SJSA1 (cell line): ENCODE results near the gene PUM1. TPM values are rescaled to one million over a fixed set of nuclear protein-coding genes. Genes with fewer than 3 reads are reported as not detected.
A peak's percentile ranks its signal among the peaks of the same experiment; 100 is the strongest.

Source experiments
- DNase-seq, 2 experiments: peaks; one replicate each; pipeline ENCODE4 v3.0.0-alpha.2; 2015 to 2020; ENCODE audit warnings: low spot score in 2 of 2, low read depth in 1 of 2
- H3K27ac ChIP-seq: fragments of 250-450 bp; sonication (Bioruptor Pico); 2 replicates; pipeline ENCODE4 v1.5.1; 2020; ENCODE audit warnings: mild to moderate bottlenecking, moderate library complexity
- H3K27me3 ChIP-seq: fragments of 250-450 bp; sonication (Bioruptor Pico); replicated peaks from 2 replicates; pipeline ENCODE4 v1.5.1; 2020; ENCODE audit warnings: mild to moderate bottlenecking, moderate library complexity
- H3K36me3 ChIP-seq: fragments of 250-450 bp; sonication (Bioruptor Pico); 2 replicates; pipeline ENCODE4 v1.5.1; 2020; ENCODE audit warnings: mild to moderate bottlenecking
- H3K4me1 ChIP-seq: fragments of 250-450 bp; sonication (Bioruptor Pico); replicated peaks from 2 replicates; pipeline ENCODE4 v1.6.1; 2021; ENCODE audit warnings: mild to moderate bottlenecking
- H3K4me3 ChIP-seq: fragments of 250-450 bp; sonication (Bioruptor Pico); 2 replicates; pipeline ENCODE4 v1.5.1; 2020; ENCODE audit warnings: mild to moderate bottlenecking
- H3K9me3 ChIP-seq: fragments of 250-450 bp; sonication (Bioruptor Pico); replicated peaks from 2 replicates; pipeline ENCODE4 v1.5.1; 2020; ENCODE audit warnings: mild to moderate bottlenecking
- total RNA-seq: library from RNA; depleted of rRNA; stranded (reverse); fragments of >200 nt; shearing (Covaris generic); gene quantifications from 2 replicates; pipeline ENCODE4 v1.2.3, GENCODE V29; 2014

Gene PUM1
- total RNA-seq, 1 experiment from 2014 or later = 36.6 TPM

DNA sequence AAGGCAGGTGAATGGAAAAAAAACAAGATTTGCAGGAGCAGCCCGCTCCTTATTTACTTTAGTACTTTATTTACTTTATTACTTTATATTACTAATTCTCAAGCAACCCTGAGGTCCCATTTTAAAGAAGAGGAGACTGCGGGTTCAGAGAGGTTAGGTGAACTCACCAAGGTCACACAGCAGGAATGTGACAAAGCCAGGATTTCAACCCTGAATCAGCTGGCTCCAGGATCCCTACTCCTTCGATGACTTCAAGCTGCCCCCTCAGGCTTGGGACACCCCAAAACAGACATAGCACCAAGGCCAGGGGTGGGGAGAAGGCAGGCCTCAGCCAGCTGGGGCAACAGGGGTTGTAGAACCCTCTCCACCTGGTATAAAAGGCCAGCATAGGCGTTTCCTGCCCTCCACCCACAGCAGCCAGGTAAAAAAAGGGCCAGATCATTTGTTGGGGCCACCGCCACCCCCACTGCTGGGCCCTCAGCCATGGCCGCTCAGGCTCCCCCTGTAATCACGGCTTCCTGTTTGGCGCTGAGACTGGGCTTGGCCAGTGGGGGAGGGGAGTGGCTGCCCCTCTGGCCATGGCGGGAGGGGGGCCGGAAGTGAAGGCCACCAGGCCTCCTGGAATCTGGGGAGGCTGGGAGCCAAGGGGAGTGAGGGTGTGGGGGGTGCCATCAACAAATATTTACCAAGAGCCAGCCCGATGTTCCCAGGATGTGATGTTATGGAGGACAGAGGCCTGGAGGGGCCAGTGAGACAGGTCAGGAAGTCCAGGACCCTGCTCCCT, 163.5 kb downstream of the PUM1 start:
- Histone ChIP-seq H3K4me3 (no peak overlapping the region), H3K27ac (peak overlapping the region; percentile 59), H3K36me3 (peaks cover 2% of the 10 kb centered on the region; the same call in 1 of the 2 replicates), H3K4me1 (peaks cover 33% of the 10 kb centered on the region), H3K9me3 (no peaks in the 10 kb centered on the region), H3K27me3 (no peaks in the 10 kb centered on the region)
- peak in 1 of 2 experiments; percentile 64 for DNase-seq

DNA sequence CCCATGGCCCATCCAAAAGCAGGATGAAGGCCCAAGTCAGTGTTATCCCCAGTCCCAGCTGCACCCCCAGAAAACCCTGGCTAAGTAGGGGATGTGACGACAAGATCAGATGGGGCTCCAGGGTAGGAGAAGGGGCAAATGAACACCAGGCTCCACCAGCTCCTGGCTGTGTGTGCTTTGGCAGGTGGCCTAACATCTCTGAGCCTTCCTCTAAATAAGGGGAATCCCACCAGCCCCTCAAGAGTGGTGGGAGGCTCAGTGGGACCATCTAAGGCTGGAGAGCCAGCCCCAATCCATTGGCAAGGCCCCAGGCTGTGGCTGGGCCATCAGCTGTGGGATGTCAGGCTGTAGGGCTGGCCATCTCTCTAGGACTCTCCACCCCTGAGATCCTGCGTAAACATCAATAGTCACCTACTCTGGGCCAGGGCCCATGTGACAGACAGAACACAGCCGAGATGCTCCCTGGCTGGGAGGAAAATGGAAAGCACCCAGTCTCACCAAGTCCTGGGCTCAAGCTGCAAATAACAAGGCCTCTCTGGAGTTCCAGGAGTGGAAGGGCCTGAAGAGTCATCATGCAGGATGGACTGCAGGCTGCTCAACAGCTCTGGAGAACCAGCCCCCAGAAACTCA, 164.5 kb downstream of the PUM1 start:
- H3K36me3 ChIP-seq = peaks cover 2% of the 10 kb centered on the region; the same call in 1 of the 2 replicates
- H3K4me1 ChIP-seq = peaks cover 31% of the 10 kb centered on the region
- no peak for DNase-seq
- no peaks in the 10 kb centered on the region for H3K27me3 ChIP-seq
- no peak overlapping the region for H3K4me3 ChIP-seq
- no peaks in the 10 kb centered on the region for H3K9me3 ChIP-seq
- no peak overlapping the region for H3K27ac ChIP-seq

DNA sequence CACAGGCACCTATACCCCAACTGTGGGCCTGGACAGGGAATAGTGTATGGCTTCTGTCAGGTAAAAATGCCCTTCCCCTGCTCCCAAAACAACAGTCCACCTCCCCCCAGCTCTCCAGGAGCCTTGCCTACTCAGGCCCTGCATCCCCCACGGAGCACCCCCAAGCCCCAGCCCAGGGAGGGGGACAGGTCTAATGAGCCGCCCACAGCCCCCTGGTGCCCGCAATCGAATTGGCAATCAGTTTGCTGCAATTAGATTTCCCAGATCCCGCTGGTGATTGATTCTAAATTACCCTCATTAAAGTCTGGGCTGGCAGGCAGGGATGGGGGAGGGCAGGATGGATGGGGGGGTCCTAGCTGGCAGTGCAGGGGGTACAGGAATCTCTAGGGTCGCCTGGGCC, 165.0 kb downstream of the PUM1 start:
- H3K27ac ChIP-seq = no peak overlapping the region
- peaks cover 31% of the 10 kb centered on the region for H3K4me1 ChIP-seq
- no peak overlapping the region for H3K4me3 ChIP-seq
- no peaks in the 10 kb centered on the region for H3K27me3 ChIP-seq
- H3K9me3 ChIP-seq = no peaks in the 10 kb centered on the region
- H3K36me3 ChIP-seq = peaks cover 2% of the 10 kb centered on the region; the same call in 1 of the 2 replicates
- DNase-seq = no peak

DNA sequence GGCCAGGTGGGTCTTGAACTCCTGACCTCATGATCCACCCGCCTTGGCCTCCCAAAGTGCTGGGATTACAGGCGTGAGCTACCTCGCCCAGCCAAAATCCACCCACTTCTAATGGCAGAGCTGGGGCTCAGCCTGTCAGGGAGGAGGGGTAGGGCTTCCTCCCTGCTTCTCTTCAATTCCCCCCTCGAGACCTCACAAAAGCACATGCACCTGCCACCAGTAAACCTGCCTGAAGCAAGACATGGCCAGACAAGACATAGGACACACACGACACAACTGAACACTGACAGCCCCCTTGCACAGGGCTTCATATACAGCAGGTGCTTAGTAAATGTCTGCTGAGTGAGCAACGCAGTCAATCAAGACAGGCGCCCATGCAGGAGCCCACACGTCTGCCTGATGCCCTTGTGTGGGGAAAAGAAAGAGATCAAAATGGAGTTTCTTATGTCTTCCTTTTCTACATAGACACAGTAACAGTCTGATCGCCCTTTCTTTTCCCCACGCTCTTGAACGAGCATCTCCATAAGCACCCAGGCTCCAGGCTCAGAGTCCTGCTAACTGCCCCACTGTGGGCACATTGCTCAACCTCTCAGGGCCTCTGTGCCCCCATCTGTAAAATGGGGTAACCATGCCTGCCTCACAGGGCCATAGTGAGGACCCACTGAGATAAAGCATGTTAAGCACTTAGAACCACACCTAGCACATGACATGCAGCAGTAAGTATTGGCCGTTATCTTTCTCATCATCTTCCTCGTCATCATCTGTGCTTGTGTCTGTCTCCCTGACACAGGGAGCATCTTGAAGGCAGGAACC, 165.7 kb downstream of the PUM1 start:
- Histone ChIP-seq H3K27me3 (no peaks in the 10 kb centered on the region), H3K36me3 (peaks cover 3% of the 10 kb centered on the region; the same call in 1 of the 2 replicates), H3K9me3 (no peaks in the 10 kb centered on the region), H3K4me1 (peaks cover 31% of the 10 kb centered on the region), H3K27ac (no peak overlapping the region), H3K4me3 (no peak overlapping the region)
- no peak for DNase-seq

DNA sequence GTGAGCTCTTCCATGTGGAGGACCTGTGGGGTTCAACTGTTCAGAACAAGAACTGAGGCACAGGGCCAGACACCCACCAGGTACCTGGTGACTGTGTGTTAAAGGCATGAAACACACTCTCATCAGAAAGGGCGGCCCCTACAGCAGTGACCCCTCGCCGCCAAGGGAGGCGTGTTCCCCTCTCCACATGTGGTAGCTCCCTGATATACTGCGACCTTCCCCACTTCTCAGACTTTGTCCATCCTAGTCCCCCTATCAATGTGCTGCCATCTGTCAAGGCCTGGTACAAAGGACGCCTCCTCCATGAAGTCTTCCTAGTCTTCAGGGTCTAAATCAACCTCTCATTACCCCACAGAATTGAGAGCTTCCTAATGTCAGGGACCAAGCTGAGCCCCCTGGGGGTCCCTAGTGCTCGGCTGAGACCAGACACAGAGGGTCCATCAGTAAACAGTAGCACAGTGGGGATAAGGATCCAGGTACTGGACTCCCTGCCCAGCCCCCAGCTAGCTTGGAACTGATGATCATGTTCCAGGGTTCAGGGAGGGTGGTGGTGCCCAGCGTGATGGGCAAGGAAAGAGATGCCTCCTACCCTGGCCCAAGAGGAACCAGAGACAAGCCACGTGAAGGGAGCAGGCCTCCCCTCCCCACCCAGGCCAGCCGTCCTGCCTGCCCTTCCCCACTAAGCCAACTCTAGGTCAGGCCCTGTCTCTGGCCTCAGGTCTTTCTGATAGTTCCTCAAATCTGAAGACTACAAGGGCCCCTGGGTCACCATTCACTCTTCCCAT, 167.3 kb downstream of the PUM1 start:
- Histone ChIP-seq H3K27me3 (no peaks in the 10 kb centered on the region), H3K27ac (no peak overlapping the region), H3K4me3 (no peak overlapping the region), H3K36me3 (peaks cover 3% of the 10 kb centered on the region; the same call in 1 of the 2 replicates), H3K4me1 (peaks cover 27% of the 10 kb centered on the region), H3K9me3 (no peaks in the 10 kb centered on the region)
- no peak for DNase-seq

DNA sequence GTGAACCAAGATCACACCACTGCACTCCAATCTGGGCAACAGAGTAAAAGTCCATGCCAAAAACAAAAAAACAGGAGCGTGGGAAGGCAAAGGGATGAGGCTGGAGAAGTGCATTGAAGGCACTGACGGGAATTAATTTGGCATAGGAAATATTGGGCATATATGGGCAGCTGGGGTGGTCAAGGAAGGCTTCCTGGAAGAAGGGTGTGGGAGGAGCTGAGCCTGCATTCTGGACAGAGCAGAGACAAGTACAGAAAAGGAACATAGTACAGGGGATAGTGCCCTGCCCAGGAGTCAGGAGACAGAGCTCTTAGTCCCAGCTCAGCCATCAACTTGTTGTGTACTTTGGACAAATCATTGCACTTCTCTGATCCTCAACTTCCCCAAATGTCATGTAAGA, 168.6 kb downstream of the PUM1 start:
- DNase-seq = no peak
- Histone ChIP-seq H3K36me3 (peaks cover 3% of the 10 kb centered on the region; the same call in 1 of the 2 replicates), H3K4me1 (peaks cover 13% of the 10 kb centered on the region), H3K27me3 (no peaks in the 10 kb centered on the region), H3K27ac (no peak overlapping the region), H3K9me3 (no peaks in the 10 kb centered on the region), H3K4me3 (no peak overlapping the region)

DNA sequence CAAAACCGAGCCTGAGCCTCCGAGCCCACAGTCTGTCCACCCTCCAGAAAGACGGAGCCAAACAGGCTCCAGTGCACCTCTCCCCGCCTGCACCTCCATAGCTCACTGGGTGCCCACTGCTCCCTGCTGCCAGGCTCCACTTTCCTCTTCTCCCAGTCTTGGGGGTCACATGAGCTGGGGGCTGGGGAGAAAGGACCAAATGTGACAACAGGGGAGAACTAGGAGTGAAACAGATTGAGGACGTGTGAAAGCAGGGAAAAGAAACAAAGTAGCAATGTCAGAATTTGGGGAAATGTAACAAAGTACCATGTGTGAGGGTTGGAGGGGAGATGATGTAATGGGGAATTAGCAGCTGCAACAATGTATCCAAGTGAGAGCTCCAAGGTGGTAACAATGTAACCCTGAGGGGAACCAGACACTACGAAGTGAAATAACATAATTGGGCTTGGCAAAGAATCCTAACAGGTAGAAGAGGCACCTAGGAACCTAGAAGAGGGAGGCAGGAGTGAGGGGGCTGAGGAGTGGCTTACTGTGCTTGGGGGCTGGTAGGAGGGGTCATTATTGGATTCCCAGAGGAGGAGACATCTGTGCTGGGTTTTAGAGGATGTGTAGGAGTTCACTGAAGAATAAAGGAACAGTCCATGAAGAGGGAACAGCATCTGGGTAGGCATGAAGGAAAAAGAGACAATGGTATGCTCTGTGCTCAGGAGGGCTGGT, 169.4 kb downstream of the PUM1 start:
- Histone ChIP-seq H3K27ac (no peak overlapping the region), H3K9me3 (no peaks in the 10 kb centered on the region), H3K4me1 (peaks cover 10% of the 10 kb centered on the region), H3K4me3 (no peak overlapping the region), H3K27me3 (no peaks in the 10 kb centered on the region), H3K36me3 (peaks cover 3% of the 10 kb centered on the region; the same call in 1 of the 2 replicates)
- no peak for DNase-seq

DNA sequence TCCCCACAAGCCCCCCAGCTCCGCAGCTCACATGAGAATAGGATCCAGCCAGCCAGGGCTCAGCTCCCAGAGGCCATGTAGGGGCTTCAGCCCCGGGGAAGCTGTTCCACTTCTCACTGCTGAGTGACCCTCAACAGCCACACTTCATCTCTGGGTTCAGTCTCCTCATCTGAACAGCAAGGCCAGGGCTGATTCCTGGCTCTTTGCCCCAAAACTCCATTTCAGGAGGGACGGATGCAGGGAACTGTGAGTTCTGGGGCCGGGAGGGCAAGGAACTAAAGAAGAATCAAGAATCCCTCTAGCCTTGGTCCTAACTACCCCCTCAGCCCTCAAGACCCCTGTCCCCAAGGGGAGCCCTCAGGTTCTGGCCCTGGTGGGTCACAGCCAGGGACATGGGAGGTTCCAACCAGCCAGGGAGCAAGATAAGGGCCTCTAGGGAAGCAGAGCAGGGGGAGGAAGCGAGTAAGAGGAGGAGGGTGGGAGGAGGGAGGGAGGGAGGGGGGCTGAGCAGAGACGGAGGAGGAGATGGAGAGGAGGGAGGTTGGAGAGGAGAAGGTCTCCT, 170.1 kb downstream of the PUM1 start:
- Histone ChIP-seq H3K4me3 (no peak overlapping the region), H3K36me3 (peaks cover 3% of the 10 kb centered on the region; the same call in 1 of the 2 replicates), H3K27me3 (no peaks in the 10 kb centered on the region), H3K27ac (no peak overlapping the region), H3K4me1 (peaks cover 10% of the 10 kb centered on the region), H3K9me3 (no peaks in the 10 kb centered on the region)
- no peak for DNase-seq

DNA sequence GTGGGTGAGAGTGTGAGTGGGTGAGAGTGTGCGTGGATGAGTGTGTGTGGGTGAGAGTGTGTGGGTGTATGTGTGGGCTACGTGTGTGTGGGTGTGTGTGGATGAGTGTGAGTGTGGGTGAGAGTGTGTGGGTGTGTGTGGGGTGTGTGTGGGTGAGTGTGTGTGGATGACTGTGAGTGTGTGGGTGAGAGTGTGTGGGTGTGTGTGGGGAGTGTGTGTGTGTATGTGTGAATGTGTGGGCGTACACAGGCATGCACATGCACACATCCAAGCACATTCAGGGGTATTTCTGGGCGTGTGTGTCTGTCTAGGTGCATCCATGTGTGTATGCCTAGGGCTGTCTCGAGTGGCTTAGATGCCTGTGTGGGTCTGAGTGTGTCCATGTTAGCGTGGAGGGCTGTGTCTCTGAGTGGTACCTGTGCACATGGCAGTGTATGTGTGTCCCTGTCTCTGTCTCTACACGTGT, 171.0 kb downstream of the PUM1 start:
- Histone ChIP-seq H3K36me3 (peaks cover 3% of the 10 kb centered on the region; the same call in 1 of the 2 replicates), H3K4me3 (no peak overlapping the region), H3K27ac (no peak overlapping the region), H3K27me3 (no peaks in the 10 kb centered on the region), H3K4me1 (peaks cover 9% of the 10 kb centered on the region), H3K9me3 (no peaks in the 10 kb centered on the region)
- no peak for DNase-seq

DNA sequence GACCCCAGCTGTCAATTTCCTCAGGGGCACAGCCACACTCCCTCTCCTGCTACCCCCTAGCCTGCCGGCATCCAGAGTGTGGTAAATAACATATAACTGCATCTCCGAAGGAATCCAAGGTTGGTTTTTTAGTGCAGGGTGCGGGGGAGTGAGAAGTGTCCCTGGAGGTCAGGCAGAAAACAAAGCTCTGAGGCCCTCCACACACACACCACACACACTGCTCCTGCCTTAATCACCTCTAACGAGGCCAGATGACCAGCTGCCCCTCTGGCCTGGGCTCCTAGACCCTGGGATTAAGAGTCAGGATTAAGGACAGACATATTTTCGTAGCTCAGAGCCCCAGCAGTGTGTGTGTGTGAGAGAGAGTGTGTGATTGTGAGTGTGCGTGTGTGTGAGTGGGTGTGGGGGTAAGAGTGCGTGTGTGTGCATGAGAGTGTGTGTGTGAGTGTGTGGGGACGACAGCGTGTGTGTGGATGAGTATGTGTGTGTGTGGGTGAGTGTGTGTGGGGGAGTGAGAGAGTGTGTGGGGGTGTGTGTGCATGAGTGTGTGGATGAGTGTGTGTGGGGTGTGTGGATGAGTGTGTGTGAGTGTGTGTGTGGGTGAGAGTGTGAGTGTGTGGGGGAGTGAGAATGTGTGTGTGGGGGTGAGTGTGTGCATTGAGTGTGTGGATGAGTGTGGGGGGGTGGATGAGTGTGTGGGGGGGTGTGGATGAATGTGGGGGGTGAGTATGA, 171.6 kb downstream of the PUM1 start:
- Histone ChIP-seq H3K4me3 (no peak overlapping the region), H3K27me3 (no peaks in the 10 kb centered on the region), H3K27ac (no peak overlapping the region), H3K4me1 (peaks cover 9% of the 10 kb centered on the region), H3K36me3 (peaks cover 4% of the 10 kb centered on the region; the same call in 1 of the 2 replicates), H3K9me3 (no peaks in the 10 kb centered on the region)
- no peak for DNase-seq

DNA sequence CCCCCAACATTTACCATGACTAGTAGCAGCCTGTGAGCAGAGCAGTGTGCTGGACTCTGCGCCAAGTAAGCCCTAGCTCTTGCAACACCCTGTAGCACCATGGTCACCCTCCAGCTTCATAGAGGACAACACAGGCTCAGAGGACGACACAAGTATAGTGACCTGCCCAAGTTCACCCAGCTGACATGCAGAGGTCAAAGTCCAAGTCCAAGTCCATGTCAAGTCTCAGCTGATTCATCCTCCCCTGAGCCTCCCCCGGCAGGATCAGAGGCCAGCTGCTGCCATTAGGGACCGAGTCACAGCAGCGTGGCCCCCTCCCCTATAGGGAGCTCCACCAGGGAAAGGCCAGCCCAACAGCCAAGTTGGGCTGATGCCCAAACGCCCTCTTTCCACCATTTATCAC, 172.8 kb downstream of the PUM1 start:
- Histone ChIP-seq H3K27me3 (no peaks in the 10 kb centered on the region), H3K27ac (no peak overlapping the region), H3K36me3 (peaks cover 11% of the 10 kb centered on the region; the same call in 1 of the 2 replicates), H3K4me1 (peaks cover 19% of the 10 kb centered on the region), H3K4me3 (no peak overlapping the region), H3K9me3 (no peaks in the 10 kb centered on the region)
- no peak for DNase-seq

DNA sequence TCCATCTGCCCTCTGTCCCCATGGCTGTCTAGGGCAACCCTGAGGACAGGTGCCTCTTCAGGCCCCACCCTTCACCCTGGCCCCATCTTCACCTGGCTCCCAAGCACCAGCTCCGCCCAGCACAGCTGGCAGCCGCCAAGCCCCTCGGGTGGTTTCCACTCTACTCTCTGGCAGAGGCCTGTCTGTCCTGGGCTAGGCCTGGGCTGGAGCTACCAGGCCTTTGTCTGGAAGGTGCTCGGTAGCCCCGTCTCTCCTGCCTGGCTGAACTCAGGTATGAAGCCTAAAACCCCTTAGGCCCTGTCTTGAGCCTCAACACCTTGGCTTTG, 174.3 kb downstream of the PUM1 start:
- Histone ChIP-seq H3K27me3 (no peaks in the 10 kb centered on the region), H3K4me1 (peaks cover 33% of the 10 kb centered on the region), H3K27ac (no peak overlapping the region), H3K9me3 (no peaks in the 10 kb centered on the region), H3K36me3 (peaks cover 17% of the 10 kb centered on the region), H3K4me3 (no peak overlapping the region)
- no peak for DNase-seq
